KOPT-K1 (cell line): ENCODE data around the gene RASSF5.

Source experiments
- H3K27ac ChIP-seq: fragments of 200-600 bp; sonication (generic); 2 replicates; pipeline ENCODE4 v1.5.1; 2016; ENCODE audit warnings: antibody characterized with exemption, mild to moderate bottlenecking, low read depth, low read length; ENCODE audit not compliant: poor library complexity, severe bottlenecking
- H3K36me3 ChIP-seq: fragments of 200-600 bp; sonication (generic); 2 replicates; pipeline ENCODE4 v1.5.1; 2017; ENCODE audit warnings: antibody characterized with exemption, mild to moderate bottlenecking, low read length, moderate library complexity; ENCODE audit not compliant: insufficient read depth
- H3K9me3 ChIP-seq: fragments of 200-600 bp; sonication (generic); 2 replicates; pipeline ENCODE4 v1.5.1; 2017; ENCODE audit warnings: antibody characterized with exemption, low read length, mild to moderate bottlenecking; ENCODE audit not compliant: insufficient read depth, poor library complexity, severe bottlenecking

The RASSF5 gene

GRCh38 chr1:206581571-206581981, 74.2 kb downstream of the RASSF5 start:
- H3K9me3 ChIP-seq: no peaks in the 10 kb centered on the region
- H3K27ac ChIP-seq: peak overlapping the region; percentile 89
- peaks cover 87% of the 10 kb centered on the region for H3K36me3 ChIP-seq

GRCh38 chr1:206582537-206582936, 75.2 kb downstream of the RASSF5 start:
- peak overlapping the region; percentile 89 for H3K27ac ChIP-seq
- no peaks in the 10 kb centered on the region for H3K9me3 ChIP-seq
- peaks cover 91% of the 10 kb centered on the region for H3K36me3 ChIP-seq

- peaks cover 91% of the 10 kb centered on the region for H3K36me3 ChIP-seq
- no peaks in the 10 kb centered on the region for H3K9me3 ChIP-seq
- H3K27ac ChIP-seq: peak overlapping the region; percentile 89
These were observed 75.8 kb downstream of the RASSF5 start for GRCh38 chr1:206582971-206583706.

- peak overlapping the region; percentile 89 for H3K27ac ChIP-seq
- no peaks in the 10 kb centered on the region for H3K9me3 ChIP-seq
- peaks cover 91% of the 10 kb centered on the region for H3K36me3 ChIP-seq
These were observed 76.6 kb downstream of the RASSF5 start for GRCh38 chr1:206583707-206584648.

DNA sequence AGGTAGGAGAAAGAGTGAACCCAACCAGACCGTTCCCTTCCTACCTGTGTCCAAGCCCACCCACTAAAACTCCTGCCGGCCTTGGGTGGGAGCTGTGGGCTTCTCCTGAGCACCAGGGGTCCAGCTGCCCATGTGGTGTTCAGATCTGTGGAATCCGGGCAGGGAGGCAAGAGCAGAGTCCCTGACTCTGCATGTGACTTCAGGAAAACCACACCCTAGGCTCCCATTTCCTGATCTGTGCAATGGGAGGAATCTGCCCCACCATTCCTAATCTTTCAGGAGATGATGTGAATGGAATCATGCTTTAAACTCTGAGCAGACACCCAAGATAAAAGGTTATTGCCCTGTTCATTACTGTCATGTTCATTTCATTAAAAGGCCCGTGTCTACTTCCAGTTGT, 77.4 kb downstream of the RASSF5 start:
- peaks cover 93% of the 10 kb centered on the region for H3K36me3 ChIP-seq
- no peak overlapping the region for H3K27ac ChIP-seq
- H3K9me3 ChIP-seq: no peaks in the 10 kb centered on the region

DNA sequence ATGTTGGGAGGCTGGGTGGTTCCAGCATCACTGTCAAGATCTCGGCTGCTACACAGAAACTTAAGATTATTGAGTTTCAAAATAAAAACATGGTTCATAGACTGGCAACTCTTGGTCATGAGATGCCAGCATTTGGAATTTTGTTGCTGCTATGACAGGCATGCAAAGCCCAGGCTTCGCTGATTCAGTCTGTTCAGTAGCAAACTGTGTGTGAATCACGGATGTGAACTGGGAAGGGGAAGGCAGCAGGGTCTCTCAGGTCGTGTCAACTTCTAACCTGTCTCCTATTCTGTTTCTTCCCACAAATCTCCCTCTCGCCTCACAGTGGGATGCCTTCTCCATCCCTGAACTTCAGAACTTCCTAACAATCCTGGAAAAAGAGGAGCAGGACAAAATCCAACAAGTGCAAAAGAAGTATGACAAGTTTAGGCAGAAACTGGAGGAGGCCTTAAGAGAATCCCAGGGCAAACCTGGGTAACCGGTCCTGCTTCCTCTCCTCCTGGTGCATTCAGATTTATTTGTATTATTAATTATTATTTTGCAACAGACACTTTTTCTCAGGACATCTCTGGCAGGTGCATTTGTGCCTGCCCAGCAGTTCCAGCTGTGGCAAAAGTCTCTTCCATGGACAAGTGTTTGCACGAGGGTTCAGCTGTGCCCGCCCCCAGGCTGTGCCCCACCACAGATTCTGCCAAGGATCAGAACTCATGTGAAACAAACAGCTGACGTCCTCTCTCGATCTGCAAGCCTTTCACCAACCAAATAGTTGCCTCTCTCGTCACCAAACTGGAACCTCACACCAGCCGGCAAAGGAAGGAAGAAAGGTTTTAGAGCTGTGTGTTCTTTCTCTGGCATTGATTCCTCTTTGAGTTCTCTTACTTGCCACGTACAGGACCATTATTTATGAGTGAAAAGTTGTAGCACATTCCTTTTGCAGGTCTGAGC, 79.4 kb downstream of the RASSF5 start:
- peaks cover 100% of the 10 kb centered on the region for H3K36me3 ChIP-seq

DNA sequence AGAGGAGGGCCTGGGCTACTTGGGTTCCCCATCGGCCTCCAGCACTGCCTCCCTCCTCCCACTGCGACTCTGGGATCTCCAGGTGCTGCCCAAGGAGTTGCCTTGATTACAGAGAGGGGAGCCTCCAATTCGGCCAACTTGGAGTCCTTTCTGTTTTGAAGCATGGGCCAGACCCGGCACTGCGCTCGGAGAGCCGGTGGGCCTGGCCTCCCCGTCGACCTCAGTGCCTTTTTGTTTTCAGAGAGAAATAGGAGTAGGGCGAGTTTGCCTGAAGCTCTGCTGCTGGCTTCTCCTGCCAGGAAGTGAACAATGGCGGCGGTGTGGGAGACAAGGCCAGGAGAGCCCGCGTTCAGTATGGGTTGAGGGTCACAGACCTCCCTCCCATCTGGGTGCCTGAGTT, 80.6 kb downstream of the RASSF5 start:
- peaks cover 100% of the 10 kb centered on the region for H3K36me3 ChIP-seq
- no peak overlapping the region for H3K27ac ChIP-seq
- H3K9me3 ChIP-seq: no peaks in the 10 kb centered on the region

More for the DNA sequence above, 79.4 kb downstream of the RASSF5 start:
- H3K9me3 ChIP-seq: no peaks in the 10 kb centered on the region
- no peak overlapping the region for H3K27ac ChIP-seq

DNA sequence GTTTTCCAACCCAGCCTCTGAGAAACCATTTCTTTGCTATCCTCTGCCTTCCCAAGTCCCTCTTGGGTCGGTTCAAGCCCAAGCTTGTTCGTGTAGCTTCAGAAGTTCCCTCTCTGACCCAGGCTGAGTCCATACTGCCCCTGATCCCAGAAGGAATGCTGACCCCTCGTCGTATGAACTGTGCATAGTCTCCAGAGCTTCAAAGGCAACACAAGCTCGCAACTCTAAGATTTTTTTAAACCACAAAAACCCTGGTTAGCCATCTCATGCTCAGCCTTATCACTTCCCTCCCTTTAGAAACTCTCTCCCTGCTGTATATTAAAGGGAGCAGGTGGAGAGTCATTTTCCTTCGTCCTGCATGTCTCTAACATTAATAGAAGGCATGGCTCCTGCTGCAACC, 81.2 kb downstream of the RASSF5 start:
- Histone ChIP-seq H3K36me3 (peaks cover 100% of the 10 kb centered on the region), H3K27ac (no peak overlapping the region)

DNA sequence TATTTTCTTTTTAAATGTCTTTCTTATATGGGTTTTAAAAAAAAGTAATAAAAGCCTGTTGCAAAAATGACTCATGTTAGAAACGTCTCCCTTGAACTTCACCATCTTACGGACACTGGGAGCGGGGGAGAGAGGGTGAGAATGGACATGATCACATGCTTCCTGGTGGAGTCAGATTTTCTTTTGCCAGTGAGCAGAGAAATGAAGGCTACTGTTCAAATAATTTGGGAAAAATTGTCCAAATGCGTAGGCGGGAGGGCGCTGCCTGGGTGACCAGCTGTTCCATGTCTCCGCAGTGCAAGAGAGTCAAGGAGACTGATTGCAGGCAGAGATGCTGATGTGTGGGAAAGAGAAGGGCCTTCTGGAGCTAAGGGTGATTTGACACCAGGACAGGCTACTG, 81.9 kb downstream of the RASSF5 start:
- H3K36me3 ChIP-seq: peaks cover 100% of the 10 kb centered on the region

More for the DNA sequence above, 81.2 kb downstream of the RASSF5 start:
- no peaks in the 10 kb centered on the region for H3K9me3 ChIP-seq

GRCh38 chr1:206590025-206590758, 82.9 kb downstream of the RASSF5 start:
- Histone ChIP-seq H3K9me3 (no peaks in the 10 kb centered on the region), H3K27ac (no peak overlapping the region), H3K36me3 (peaks cover 100% of the 10 kb centered on the region)

More for the DNA sequence above, 81.9 kb downstream of the RASSF5 start:
- Histone ChIP-seq H3K9me3 (no peaks in the 10 kb centered on the region), H3K27ac (no peak overlapping the region)

- peaks cover 100% of the 10 kb centered on the region for H3K36me3 ChIP-seq
- no peaks in the 10 kb centered on the region for H3K9me3 ChIP-seq
- H3K27ac ChIP-seq: no peak overlapping the region
These were observed 83.9 kb downstream of the RASSF5 start for GRCh38 chr1:206591226-206591625.

DNA sequence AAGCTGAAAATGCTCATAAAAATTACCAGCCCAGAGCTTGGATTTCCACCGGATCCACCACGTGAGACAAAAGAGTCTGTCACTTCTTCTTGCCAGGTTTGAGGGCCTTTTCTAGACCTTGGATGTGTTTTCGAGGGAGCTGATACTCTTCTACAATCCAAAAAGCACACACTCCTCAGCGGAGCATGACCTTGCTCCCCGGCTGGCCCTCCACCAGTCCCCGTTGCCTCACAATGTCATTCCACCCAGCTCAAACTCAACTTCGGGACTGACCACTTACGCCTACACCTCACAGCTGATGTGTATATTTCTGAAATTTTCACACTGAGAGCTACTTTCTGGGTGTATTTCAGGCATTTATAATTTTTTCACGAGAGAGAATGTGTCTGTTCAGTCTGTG, 84.4 kb downstream of the RASSF5 start:
- Histone ChIP-seq H3K27ac (no peak overlapping the region), H3K36me3 (peaks cover 100% of the 10 kb centered on the region), H3K9me3 (no peaks in the 10 kb centered on the region)

GRCh38 chr1:206593351-206593925, 86.1 kb downstream of the RASSF5 start:
- no peaks in the 10 kb centered on the region for H3K9me3 ChIP-seq
- peaks cover 97% of the 10 kb centered on the region for H3K36me3 ChIP-seq
- H3K27ac ChIP-seq: no peak overlapping the region
